Activated CD4-positive, CD25-positive, alpha-beta regulatory T cell treated with anti-CD3 and anti-CD28 coated beads, Interleukin-2, amount 50 U/mL, for 24 hours (primary cell): Measurements from ENCODE around the gene HP.
"Not testable (repeated sequence)": the region's sequence is repeated elsewhere in the genome, so short reads cannot be mapped to it uniquely, and the experiment has no call there.

Experiments
- ATAC-seq, 2 donors: fragments of 150-1000 bp; cut with Tn5 transposase; one replicate each; pipeline ENCODE4 v1.10.0; 2021; ENCODE audit warnings: mild to moderate bottlenecking in 1 of 2, moderate library complexity in 1 of 2

HP gene

DNA sequence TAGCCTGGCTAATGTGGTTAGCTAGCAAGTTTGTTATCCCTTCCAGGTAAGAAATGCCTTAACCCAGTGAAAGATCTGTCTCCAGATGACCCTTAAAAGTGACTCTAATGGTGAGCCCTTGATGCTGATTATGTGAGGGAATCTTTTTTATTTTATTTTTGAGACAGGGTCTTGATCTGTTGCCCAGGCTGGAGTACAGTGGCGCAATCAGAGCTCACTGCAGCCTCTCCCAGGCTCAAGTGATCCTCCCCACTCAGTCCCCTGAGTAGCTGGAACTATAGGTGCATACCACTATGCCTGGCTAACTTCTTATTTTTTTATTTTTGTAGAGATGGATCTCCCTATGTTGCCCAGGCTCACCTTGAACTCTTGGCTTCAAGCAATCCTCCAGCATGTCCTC, 10.8 kb upstream of the HP start:
- ATAC-seq = no peak

GRCh38 chr16:72044296-72044695, 10.0 kb upstream of the HP start:
- no peak for ATAC-seq

- ATAC-seq = no peak
These were observed 9.4 kb upstream of the HP start for GRCh38 chr16:72044825-72045359.

- no peak for ATAC-seq
These were observed 5.2 kb upstream of the HP start for GRCh38 chr16:72049110-72049509.

- ATAC-seq = no peak
These were observed 3.4 kb upstream of the HP start for GRCh38 chr16:72050769-72051464.

GRCh38 chr16:72051818-72052217, 2.5 kb upstream of the HP start:
- no peak for ATAC-seq

DNA sequence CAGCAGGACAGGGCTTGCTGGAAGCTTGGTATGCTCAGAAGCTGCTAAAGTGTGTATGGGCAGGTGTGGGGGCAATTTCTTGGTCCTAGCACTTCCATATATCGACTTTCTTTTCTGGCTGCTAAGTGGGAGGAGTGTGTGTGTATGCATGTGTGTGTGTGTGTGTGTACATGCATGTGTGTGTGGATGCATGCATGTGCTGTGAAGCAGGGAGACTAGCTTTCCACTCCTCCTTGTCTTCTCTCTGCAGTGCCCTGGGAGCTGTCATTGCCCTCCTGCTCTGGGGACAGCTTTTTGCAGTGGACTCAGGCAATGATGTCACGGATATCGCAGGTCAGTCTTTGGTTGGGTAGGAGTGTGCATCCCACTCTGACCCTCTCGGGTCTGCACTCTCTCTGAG, 1.6 kb downstream of the HP start:
- no peak for ATAC-seq

- not testable (repeated sequence) for ATAC-seq
These were observed 3.0 kb downstream of the HP start for GRCh38 chr16:72057313-72057712.

DNA sequence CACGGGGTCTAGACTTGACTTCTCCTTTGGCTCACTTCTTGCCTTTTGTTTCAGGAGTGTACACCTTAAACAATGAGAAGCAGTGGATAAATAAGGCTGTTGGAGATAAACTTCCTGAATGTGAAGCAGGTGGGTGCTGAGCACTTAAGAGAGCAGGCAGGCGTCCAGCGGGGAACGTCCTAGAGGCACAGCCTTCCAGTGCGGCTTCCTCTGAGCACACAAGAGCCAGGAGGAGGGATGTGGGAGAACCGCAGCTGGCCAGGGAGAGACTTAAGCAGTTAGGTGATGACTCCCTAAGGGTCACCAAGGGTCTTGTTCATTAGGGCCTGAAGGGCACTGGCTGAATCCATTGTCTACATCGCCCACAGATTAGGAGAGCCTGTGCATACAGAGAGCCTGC, 4.8 kb downstream of the HP start:
- not testable (repeated sequence) for ATAC-seq

- ATAC-seq = no peak
These were observed 6.1 kb downstream of the HP start for GRCh38 chr16:72060405-72060804.

DNA sequence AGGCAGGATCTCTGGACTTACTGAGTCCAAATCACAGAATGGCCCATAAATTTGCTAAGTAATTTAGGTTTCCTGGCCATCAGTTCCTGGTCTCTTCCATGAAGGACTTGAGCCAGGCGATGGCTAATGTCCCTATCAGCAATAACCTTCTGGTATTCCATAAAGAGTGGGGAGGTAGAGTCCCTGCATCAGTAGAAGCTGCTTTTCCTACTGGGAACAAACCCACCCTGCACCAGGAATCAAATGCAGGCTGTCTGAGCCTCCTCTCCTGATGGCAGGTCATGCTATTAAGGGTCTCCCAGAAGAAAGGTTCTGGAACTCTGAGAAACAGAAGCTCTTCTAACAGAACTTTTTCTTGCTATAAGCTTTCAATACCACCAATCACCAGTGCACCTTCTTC, 7.3 kb downstream of the HP start:
- ATAC-seq = no peak

DNA sequence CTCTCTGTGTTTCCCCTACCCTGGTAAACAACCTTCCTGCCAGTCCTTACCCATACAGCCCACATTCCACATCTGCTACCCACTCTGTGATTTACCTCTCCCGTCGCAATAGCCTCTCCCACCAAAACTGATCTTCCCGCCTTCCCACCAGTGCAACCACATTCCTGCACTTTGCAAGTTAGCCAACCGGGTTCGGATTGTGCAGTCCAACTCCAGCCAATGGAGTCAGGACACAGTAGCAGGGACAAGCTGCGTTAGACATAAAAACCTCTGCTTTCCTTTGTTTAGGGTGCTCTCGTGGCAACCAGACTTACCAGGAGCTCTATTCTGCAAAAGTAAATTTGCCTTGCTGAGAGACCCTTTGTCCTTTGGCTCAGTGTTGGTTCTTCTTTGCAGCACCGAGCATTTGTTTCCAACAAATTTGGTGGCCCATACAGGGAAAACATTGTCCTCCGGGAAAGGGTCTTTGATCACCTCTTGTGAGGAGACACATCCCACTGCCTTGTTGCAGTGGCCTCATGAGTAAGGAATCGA, 10.1 kb downstream of the HP start:
- ATAC-seq = no peak

DNA sequence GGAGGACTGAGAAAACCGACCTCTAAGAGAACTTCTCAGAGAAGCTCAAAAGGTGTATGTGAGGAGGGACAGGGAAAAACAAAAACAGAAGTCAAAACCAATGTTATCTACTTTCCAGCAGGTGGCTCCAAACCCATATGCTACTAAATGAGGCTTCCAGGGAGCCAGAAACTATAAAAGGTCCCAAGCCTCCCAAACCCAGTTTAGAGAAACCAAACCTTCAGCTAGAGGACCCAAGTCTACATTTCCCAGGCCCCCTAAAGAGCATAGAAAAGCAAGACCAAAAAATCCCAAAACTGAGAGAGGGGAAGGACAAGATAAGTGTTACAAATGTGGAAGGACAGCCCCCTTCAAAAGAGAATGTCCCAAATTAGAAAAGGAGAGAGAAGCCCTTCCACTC, 12.4 kb downstream of the HP start:
- no peak for ATAC-seq

GRCh38 chr16:72068930-72069329, 14.6 kb downstream of the HP start:
- no peak for ATAC-seq

GRCh38 chr16:72072514-72073342, 18.4 kb downstream of the HP start:
- ATAC-seq = no peak

GRCh38 chr16:72073560-72074230, 19.4 kb downstream of the HP start:
- no peak for ATAC-seq

GRCh38 chr16:72075067-72075466, 20.8 kb downstream of the HP start:
- ATAC-seq = not testable (repeated sequence)

DNA sequence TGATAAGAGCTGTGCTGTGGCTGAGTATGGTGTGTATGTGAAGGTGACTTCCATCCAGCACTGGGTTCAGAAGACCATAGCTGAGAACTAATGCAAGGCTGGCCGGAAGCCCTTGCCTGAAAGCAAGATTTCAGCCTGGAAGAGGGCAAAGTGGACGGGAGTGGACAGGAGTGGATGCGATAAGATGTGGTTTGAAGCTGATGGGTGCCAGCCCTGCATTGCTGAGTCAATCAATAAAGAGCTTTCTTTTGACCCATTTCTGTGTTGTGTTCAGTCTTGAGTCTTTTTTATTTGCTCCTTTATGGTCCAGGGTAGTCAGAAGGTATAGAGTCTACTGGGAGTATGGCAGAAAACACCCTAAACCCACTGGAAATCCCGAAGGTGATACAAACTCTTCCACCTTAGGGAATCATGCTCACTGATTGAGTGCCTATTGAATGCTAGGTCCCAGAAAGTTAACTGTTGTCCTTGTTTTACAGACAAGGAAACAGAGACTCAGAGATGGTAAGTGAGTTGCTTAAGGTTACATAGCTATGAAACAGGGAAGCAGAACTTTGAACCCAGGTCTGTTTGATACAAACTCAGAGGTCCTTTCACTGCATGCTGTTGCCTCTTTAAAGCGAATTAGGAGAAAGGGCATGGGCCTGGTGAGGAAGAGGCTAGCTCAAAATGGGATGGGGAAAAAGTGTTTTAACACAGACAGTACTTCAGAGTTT, 22.8 kb downstream of the HP start:
- not testable (repeated sequence) for ATAC-seq

GRCh38 chr16:72083778-72084404, 29.6 kb downstream of the HP start:
- ATAC-seq = no peak

DNA sequence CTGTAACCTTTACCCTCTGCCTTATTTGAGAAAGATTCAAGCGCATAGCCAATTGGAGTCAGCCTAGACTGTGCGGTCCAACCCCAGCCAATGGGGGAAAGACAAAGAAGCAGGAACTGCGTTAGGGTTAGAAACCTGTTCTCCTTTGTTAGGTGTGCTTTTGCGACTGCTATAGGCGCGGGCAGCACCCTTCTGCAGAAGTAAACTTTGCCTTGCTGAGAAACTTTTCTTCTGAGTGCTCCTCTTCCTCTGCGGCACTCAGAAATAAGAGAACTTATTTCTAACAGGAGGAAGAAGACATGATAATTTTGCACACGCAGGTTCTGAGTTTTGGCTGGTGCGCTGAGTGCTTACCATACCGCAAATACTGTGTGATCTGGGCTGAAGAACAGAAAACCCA, 30.1 kb downstream of the HP start:
- ATAC-seq = no peak

GRCh38 chr16:72085002-72085401, 30.7 kb downstream of the HP start:
- no peak for ATAC-seq

DNA sequence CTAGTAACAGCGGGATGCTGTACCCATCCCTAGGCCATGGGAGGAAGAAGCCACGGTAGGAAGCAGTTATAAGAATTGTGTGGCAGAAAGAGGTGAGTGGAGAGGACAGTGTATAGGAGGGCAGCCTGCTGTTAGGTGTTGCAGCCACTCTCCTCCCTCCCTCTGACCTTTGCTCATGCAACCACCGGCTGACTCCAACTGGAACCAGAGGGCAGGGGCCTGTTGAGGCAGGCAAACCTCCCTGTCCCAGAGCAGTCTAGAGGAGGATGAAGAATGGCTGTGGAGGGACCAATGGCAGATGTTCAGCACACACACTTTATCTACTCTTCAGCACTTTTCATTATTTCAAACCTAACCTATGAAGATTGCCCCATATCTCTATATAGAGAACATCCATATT, 36.9 kb downstream of the HP start:
- no peak for ATAC-seq
